Activated naive CD4-positive, alpha-beta T cell treated with anti-CD3 and anti-CD28 coated beads for 36 hours (primary cell): ENCODE results near the gene DIPK1B. TPM values are rescaled to one million over a fixed set of nuclear protein-coding genes. Genes with fewer than 3 reads are reported as not detected.
"Not testable (repeated sequence)": the region's sequence is repeated elsewhere in the genome, so short reads cannot be mapped to it uniquely, and the experiment has no call there.

Experiments
- CTCF ChIA-PET: fragments of 350-600 bp; sonication (Branson Sonifier 250); formaldehyde crosslinking; loops from one replicate; lab custom pipeline; 2021; ENCODE audit warnings: antibody characterized with exemption; lab: Charles Lee
- DNase-seq: peaks from one replicate; pipeline ENCODE4 v3.0.0-alpha.2; 2020
- H3K27ac Mint-ChIP-seq: one replicate; pipeline ENCODE4 v1.8.0; 2021; ENCODE audit warnings: mild to moderate bottlenecking, mixed read lengths
- H3K27me3 Mint-ChIP-seq: one replicate; pipeline ENCODE4 v1.8.0; 2021; ENCODE audit warnings: low read depth, mixed read lengths
- H3K36me3 Mint-ChIP-seq: one replicate; pipeline ENCODE4 v1.8.0; 2021; ENCODE audit warnings: low read depth, mixed read lengths
- H3K4me1 Mint-ChIP-seq: one replicate; pipeline ENCODE4 v1.8.0; 2021; ENCODE audit warnings: low read depth, mixed read lengths
- H3K4me3 Mint-ChIP-seq: one replicate; pipeline ENCODE4 v1.8.0; 2021; ENCODE audit warnings: mild to moderate bottlenecking, moderate library complexity, mixed read lengths
- H3K9me3 Mint-ChIP-seq: one replicate; pipeline ENCODE4 v1.8.0; 2021; ENCODE audit warnings: mixed read lengths
- intact Hi-C: fragments of 100-400 bp; cut with micrococcal nuclease; formaldehyde crosslinking; loops from one replicate; pipeline ENCODE4 v1.15.1; 2023
- total RNA-seq, 2 experiments: library from RNA; stranded (reverse); gene quantifications; one replicate each; pipeline ENCODE4 v1.2.3, GENCODE V29; 2021

DIPK1B gene
- total RNA-seq, 2 experiments from 2014 or later: 0.10 TPM; not detected in 1

DNA sequence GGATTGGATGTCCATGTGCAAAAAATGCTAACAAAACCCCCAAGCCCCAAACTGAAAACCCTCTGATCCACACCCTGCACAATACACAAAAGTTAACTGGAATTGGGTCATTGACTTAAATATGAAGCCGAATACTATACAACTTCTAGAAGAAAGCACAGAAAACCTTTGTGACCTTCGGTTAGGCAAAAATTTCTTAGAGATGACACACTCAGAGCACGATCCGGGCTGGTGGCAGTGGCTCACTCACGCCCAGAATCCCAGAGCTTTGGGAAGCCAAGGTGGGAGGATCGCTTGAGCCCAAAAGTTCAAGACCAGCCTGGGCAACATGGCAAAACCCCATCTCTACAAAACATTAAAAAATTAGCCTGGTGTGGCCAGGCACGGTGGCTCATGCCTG, 1.8 kb upstream of the DIPK1B start:
- Mint-ChIP-seq H3K9me3 (no peaks in the 10 kb centered on the region), H3K36me3 (no peaks in the 10 kb centered on the region), H3K27me3 (peaks cover 30% of the 10 kb centered on the region), H3K4me3 (no peak overlapping the region), H3K27ac (no peak overlapping the region), H3K4me1 (peaks cover 4% of the 10 kb centered on the region)
- CTCF ChIA-PET: no interaction called here
- intact Hi-C loops: no loop called here
- no peak for DNase-seq

- CTCF ChIA-PET, H3K27ac Mint-ChIP-seq, DNase-seq, H3K4me1 Mint-ChIP-seq, H3K9me3 Mint-ChIP-seq, H3K36me3 Mint-ChIP-seq, intact Hi-C loops, H3K4me3 Mint-ChIP-seq: not testable (repeated sequence)
- peaks cover 31% of the 10 kb centered on the region for H3K27me3 Mint-ChIP-seq
Observed at GRCh38 chr9:136711219-136711648, 1.1 kb upstream of the DIPK1B start.

DNA sequence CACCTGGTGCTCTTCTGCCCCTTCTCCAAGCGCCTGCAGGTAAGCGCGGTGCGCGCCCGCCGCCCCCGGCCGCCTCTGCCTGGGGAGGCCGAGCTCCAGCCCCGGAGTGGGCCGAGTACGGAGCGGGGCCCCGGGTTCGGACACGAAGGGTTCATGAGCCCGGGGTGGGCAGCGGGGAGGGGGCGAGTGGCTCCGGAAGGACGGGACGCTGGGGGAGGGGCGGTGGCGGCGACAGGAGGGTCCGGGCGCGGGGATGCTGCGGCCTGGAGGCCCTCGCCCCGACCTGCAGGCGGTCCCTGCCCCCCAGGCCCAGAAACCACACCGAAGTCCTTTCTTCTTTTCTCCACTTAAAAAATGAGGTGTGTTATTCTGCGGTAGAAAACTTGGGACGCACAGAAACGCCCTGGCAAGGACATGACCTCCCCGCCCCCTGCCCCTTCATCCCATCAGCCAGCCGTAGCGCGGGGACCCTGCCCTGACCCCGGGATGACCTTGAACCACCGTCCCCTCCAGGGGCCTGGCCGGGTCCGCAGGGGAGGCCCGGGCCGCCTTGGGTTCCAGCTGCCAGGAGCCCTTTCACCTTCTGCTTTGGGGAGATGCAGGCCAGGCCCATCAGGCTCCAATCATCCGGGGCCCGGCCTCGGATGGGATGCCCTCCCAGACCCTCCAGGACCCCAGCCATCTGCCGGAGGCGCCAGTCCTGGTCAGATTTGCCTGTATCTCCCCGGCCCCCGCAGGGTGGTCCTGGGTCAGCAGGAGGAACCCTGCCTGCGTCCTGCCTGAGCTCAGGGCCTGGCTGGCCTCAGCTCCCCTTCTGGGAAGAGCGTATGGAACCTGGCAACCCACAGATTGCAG, 545 bp downstream of the DIPK1B start:
- Mint-ChIP-seq H3K4me3 (no peak overlapping the region), H3K36me3 (no peaks in the 10 kb centered on the region), H3K4me1 (peaks cover 4% of the 10 kb centered on the region), H3K27ac (no peak overlapping the region), H3K9me3 (no peaks in the 10 kb centered on the region), H3K27me3 (peaks cover 31% of the 10 kb centered on the region)
- intact Hi-C loops: no loop called here
- no peak for DNase-seq
- CTCF ChIA-PET: interaction anchor here (1.0 kb wide), 2 partner anchors 14 to 75 kb away, joined by 3 read pairs; no protein-coding TSS in a partner anchor

DNA sequence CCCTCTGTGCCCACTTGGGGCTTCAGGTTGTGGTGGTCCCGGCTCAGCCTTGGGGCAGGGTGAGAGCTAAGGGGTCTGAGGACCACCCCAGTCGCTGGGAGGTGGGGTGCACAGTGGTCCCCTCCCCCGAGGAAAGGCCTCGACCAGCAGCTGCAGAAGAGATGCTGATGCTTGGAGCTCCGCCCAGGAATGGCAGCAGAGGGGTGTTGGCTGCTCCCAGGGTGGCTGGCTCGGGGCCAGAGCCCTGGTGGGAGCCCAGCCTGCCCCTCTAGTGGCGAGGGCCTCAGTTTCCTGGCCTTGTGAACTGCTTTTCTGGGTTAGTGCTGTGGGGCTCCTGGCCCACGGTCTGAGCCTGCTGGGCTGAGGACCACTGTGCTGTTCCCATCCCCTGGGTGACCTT, 1.2 kb downstream of the DIPK1B start:
- Mint-ChIP-seq H3K4me1 (peaks cover 4% of the 10 kb centered on the region), H3K4me3 (no peak overlapping the region), H3K9me3 (no peaks in the 10 kb centered on the region), H3K27ac (no peak overlapping the region), H3K27me3 (peaks cover 29% of the 10 kb centered on the region), H3K36me3 (no peaks in the 10 kb centered on the region)
- CTCF ChIA-PET: interaction anchor here (1.0 kb wide), 2 partner anchors 14 to 74 kb away, joined by 3 read pairs; no protein-coding TSS in a partner anchor
- intact Hi-C loops: no loop called here
- DNase-seq: no peak

- DNase-seq: no peak
- H3K4me1 Mint-ChIP-seq: peaks cover 4% of the 10 kb centered on the region
- peaks cover 29% of the 10 kb centered on the region for H3K27me3 Mint-ChIP-seq
- no peak overlapping the region for H3K4me3 Mint-ChIP-seq
- intact Hi-C loops: no loop called here
- no peaks in the 10 kb centered on the region for H3K36me3 Mint-ChIP-seq
- CTCF ChIA-PET: interaction anchor here (0.8 to 1.0 kb wide), 2 partner anchors 8 to 73 kb away, joined by 3 read pairs; no protein-coding TSS in a partner anchor
- no peak overlapping the region for H3K27ac Mint-ChIP-seq
- H3K9me3 Mint-ChIP-seq: no peaks in the 10 kb centered on the region
Observed at GRCh38 chr9:136714096-136714892, 1.9 kb downstream of the DIPK1B start.

DNA sequence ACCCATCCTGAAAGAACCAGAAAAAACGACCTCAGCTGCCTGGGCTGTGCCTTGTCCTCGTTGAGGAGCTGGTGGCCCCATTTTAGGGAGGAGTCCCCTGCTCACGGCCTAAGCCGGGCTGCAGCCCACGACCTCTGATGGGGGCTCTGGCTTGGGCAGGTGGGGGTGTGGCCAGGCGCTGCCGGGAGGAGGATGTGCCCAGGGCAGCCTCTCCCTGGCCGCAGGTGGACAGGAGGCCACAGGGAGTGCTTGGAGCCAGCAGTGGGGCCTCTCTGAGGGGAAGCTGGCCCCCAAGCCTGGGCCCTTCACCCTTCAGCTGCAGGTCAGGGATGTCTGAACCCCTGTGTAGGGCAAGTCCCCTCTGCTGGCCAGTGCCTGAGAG, 2.5 kb downstream of the DIPK1B start:
- Mint-ChIP-seq H3K9me3 (no peaks in the 10 kb centered on the region), H3K27ac (no peak overlapping the region), H3K4me3 (no peak overlapping the region), H3K27me3 (peaks cover 29% of the 10 kb centered on the region), H3K36me3 (no peaks in the 10 kb centered on the region), H3K4me1 (peaks cover 4% of the 10 kb centered on the region)
- intact Hi-C loops: no loop called here
- no peak for DNase-seq
- CTCF ChIA-PET: interaction anchor here (0.8 kb wide), 1 partner anchor 8 kb away, joined by 3 read pairs; no protein-coding TSS in a partner anchor

DNA sequence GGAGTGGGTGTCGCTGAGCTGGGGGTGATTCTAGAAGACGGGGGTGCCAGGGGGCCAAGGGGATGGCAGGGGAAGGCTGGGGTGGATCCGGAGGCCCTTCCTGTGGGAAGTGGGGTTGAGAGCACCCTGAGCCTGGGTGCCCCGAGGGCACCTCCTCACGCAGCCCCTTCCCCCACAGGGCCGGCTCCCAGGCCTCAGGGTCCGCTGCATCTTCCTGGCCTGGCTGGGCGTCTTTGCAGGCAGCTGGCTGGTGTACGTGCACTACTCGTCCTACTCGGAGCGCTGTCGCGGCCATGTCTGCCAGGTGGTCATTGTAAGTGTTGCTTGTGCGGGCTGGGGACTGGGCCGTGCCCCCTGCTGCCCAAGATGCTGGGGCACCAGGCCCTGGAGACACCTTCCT, 5.0 kb downstream of the DIPK1B start:
- peaks cover 1% of the 10 kb centered on the region for H3K36me3 Mint-ChIP-seq
- no peak overlapping the region for H3K4me3 Mint-ChIP-seq
- H3K4me1 Mint-ChIP-seq: peaks cover 3% of the 10 kb centered on the region
- no peak for DNase-seq
- peaks cover 15% of the 10 kb centered on the region for H3K27me3 Mint-ChIP-seq
- H3K27ac Mint-ChIP-seq: no peak overlapping the region
- intact Hi-C loops: no loop called here
- CTCF ChIA-PET: interaction anchor here (0.6 kb wide), 1 partner anchor 279 kb away, joined by 3 read pairs; no protein-coding TSS in a partner anchor
- no peaks in the 10 kb centered on the region for H3K9me3 Mint-ChIP-seq

GRCh38 chr9:136718345-136719194, 6.2 kb downstream of the DIPK1B start:
- intact Hi-C loops: no loop called here
- H3K27me3 Mint-ChIP-seq: peaks cover 12% of the 10 kb centered on the region
- CTCF ChIA-PET: no interaction called here
- H3K4me3 Mint-ChIP-seq: no peak overlapping the region
- peaks cover 3% of the 10 kb centered on the region for H3K36me3 Mint-ChIP-seq
- DNase-seq: no peak
- no peak overlapping the region for H3K27ac Mint-ChIP-seq
- H3K4me1 Mint-ChIP-seq: peaks cover 4% of the 10 kb centered on the region
- no peaks in the 10 kb centered on the region for H3K9me3 Mint-ChIP-seq

DNA sequence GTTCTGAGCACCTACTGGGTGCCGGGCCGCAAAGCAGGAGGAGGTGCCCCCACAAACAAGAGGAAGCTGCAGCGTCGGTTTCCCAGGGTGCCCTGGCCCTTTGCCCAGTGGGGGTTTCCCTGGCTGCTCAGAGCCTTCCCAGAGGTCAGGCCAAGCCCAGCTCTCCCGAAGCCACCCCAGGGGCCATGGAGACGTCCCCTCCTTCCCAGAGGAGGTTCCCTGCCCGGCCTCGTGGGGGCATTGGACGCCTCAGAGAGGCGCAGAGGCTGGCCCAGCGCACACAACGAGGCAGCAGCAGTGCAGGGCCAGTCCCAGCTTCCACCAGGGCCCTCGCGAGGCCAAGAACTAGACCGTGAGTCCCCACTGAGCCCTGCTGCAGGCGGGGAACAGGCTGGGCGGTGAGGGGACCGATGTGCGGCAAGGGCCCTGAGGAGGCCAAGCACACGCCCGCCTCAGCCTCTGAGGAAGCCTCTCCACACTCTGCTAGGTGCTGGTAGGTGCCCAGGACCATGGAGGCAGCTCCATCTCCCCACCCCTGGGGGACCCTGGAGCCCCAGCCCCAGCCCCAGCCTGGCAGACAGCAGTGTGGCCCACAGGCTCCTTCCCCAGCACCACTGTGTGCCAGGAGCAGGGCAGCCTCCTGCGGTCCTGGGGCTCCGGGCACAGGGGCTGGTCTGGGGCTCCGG, 7.0 kb downstream of the DIPK1B start:
- H3K4me3 Mint-ChIP-seq: no peak overlapping the region
- H3K27ac Mint-ChIP-seq: no peak overlapping the region
- peaks cover 6% of the 10 kb centered on the region for H3K27me3 Mint-ChIP-seq
- peaks cover 10% of the 10 kb centered on the region for H3K4me1 Mint-ChIP-seq
- CTCF ChIA-PET: no interaction called here
- H3K9me3 Mint-ChIP-seq: no peaks in the 10 kb centered on the region
- intact Hi-C loops: no loop called here
- no peak for DNase-seq
- peaks cover 10% of the 10 kb centered on the region for H3K36me3 Mint-ChIP-seq

GRCh38 chr9:136720251-136720897, 8.0 kb downstream of the DIPK1B start:
- CTCF ChIA-PET: no interaction called here
- intact Hi-C loops: no loop called here
- Mint-ChIP-seq H3K27ac (no peak overlapping the region), H3K9me3 (no peaks in the 10 kb centered on the region), H3K4me3 (no peak overlapping the region), H3K4me1 (peaks cover 17% of the 10 kb centered on the region), H3K27me3 (peaks cover 4% of the 10 kb centered on the region), H3K36me3 (peaks cover 18% of the 10 kb centered on the region)
- no peak for DNase-seq

DNA sequence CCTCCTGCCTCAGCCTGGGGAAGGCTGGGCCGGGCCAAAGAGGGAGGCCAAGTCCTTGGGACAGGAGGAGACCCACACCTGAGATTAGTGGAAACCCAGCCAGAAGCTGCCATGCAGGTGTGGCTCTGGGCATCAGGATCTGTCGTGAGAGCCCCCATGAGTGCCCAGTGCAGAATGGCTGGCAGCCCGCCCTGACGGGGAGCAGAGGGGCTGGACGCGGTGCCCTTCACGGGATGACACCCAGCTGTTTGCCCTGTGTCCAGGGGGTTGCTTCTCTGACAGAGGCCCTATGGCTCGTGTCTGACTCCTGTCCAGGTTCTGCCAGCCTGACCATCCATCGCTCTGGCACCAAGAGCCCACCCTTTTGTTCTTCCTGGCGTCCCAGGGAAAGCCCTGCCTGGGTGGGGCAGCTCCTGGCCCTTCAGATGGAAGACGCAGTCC, 8.5 kb downstream of the DIPK1B start:
- Mint-ChIP-seq H3K4me1 (peaks cover 22% of the 10 kb centered on the region), H3K4me3 (no peak overlapping the region), H3K27ac (no peak overlapping the region), H3K27me3 (peaks cover under 1% of the 10 kb centered on the region), H3K36me3 (peaks cover 22% of the 10 kb centered on the region), H3K9me3 (no peaks in the 10 kb centered on the region)
- intact Hi-C loops: no loop called here
- CTCF ChIA-PET: no interaction called here
- DNase-seq: no peak
